Tibial nerve (tissue), 4 donors: ENCODE data around the gene SNX20. TPM values are rescaled to one million over a fixed set of nuclear protein-coding genes. Genes with fewer than 3 reads are reported as not detected.

Source experiments
- DNase-seq, 2 donors: peaks; one replicate each; pipeline ENCODE4 v3.0.0-alpha.2; 2019; ENCODE audit warnings: low spot score in 2 of 2
- H3K27ac ChIP-seq, 4 donors: fragments of 200-600 bp; sonication (generic) in 3 of 4; one replicate each; pipeline ENCODE4 v1.5.1; 2017 to 2019; ENCODE audit warnings: mild to moderate bottlenecking in 1 of 4
- H3K27me3 ChIP-seq, 2 donors: fragments of 200-600 bp; sonication (generic) in 1 of 2; one replicate each; pipeline versions ENCODE4 v1.5.1 to v1.6.0; 2017 to 2019
- H3K36me3 ChIP-seq, 3 donors: fragments of 200-600 bp; sonication (generic); one replicate each; pipeline ENCODE4 v1.5.1; 2018 to 2019
- H3K4me1 ChIP-seq, 4 donors: fragments of 200-600 bp; sonication (generic) in 3 of 4; one replicate each; pipeline ENCODE4 v1.5.1; 2017 to 2019
- H3K4me3 ChIP-seq, 4 donors: fragments of 200-600 bp; sonication (generic) in 3 of 4; one replicate each; pipeline ENCODE4 v1.5.1; 2017 to 2019; ENCODE audit warnings: mild to moderate bottlenecking in 1 of 4, moderate library complexity in 1 of 4
- H3K9me3 ChIP-seq, 4 donors: fragments of 200-600 bp; sonication (generic) in 3 of 4; one replicate each; pipeline ENCODE4 v1.5.1; 2017 to 2019
- EP300 ChIP-seq, 2 donors: sonication (generic); formaldehyde crosslinking; IDR thresholded peaks; one replicate each; pipeline ENCODE4 v1.6.1; 2017; ENCODE audit warnings: antibody characterized with exemption in 2 of 2, mild to moderate bottlenecking in 1 of 2
- POLR2A ChIP-seq, 2 donors: fragments of 450-650 bp; IDR thresholded peaks; one replicate each; pipeline ENCODE4 v1.6.1; 2017; ENCODE audit warnings: antibody characterized with exemption in 2 of 2, mild to moderate bottlenecking in 2 of 2, moderate library complexity in 2 of 2
- WGBS, 2 donors: methylation state at CpG; one replicate each; pipeline ENCODE4 v1.1.5; 2018; 5-methylcytosine and 5-hydroxymethylcytosine counted together
- total RNA-seq, 4 donors: library from RNA; depleted of rRNA; stranded (reverse); fragments of >200 nt; gene quantifications; one replicate each; pipeline ENCODE4 v1.1.0, GENCODE V29; 2016
- TF ChIP-seq, protein P1 (sequence below), 5 experiments: fragments of 200-600 bp in 3 of 5; fragments of 450-650 bp in 2 of 5; sonication (generic) in 3 of 5; IDR thresholded peaks; one replicate each; pipeline ENCODE4 v1.5.1; 2016 to 2019; ENCODE audit warnings: antibody characterized with exemption in 5 of 5, mild to moderate bottlenecking in 3 of 5, moderate library complexity in 2 of 5

Gene SNX20
- total RNA-seq, 4 donors from 2014 or later: 1.7 to 5.1 (median 2.3) TPM

- WGBS, 2 donors: 78 to 85% methylated on average over 5 of the region's 5 CpGs
- H3K4me3 ChIP-seq: no peak overlapping the region
- no peaks in the 10 kb centered on the region for H3K27me3 ChIP-seq
- TF ChIP-seq POLR2A (IDR thresholded peaks at IDR 0.05) (no peak), EP300 (IDR thresholded peaks at IDR 0.05) (no peak)
- TF ChIP-seq, protein P1, sequence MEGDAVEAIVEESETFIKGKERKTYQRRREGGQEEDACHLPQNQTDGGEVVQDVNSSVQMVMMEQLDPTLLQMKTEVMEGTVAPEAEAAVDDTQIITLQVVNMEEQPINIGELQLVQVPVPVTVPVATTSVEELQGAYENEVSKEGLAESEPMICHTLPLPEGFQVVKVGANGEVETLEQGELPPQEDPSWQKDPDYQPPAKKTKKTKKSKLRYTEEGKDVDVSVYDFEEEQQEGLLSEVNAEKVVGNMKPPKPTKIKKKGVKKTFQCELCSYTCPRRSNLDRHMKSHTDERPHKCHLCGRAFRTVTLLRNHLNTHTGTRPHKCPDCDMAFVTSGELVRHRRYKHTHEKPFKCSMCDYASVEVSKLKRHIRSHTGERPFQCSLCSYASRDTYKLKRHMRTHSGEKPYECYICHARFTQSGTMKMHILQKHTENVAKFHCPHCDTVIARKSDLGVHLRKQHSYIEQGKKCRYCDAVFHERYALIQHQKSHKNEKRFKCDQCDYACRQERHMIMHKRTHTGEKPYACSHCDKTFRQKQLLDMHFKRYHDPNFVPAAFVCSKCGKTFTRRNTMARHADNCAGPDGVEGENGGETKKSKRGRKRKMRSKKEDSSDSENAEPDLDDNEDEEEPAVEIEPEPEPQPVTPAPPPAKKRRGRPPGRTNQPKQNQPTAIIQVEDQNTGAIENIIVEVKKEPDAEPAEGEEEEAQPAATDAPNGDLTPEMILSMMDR (IDR thresholded peaks at IDR 0.05): no peak
- peaks cover 0 to 4% (median 0%) of the 10 kb centered on the region in 3 donors for H3K36me3 ChIP-seq
- H3K9me3 ChIP-seq: no peaks in the 10 kb centered on the region
- peaks cover 0 to 5% (median 0%) of the 10 kb centered on the region in 4 donors for H3K4me1 ChIP-seq
- no peak for DNase-seq
- no peak overlapping the region for H3K27ac ChIP-seq
Observed at GRCh38 chr16:50644245-50644644, 36.9 kb downstream of the SNX20 start.

DNA sequence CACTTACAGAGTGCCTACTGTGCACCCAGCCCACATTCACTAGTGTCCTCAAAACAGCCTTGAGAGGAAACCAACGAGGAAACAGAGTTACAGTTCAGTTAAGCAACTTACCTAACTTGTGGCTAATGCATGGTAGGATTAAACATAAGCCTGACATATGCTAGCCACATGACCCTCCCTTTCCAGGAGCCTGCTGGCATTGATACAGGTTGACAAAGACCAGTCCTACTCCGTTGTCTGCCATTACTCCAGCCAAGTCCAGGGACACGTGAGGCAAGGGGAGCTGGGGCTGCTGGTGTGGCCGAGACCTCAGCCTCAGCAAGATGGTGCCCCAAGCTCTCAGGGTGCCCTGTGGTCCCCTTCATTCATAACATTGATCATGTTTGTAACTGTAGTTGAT, 37.9 kb downstream of the SNX20 start:
- 66 to 92% methylated on average over 2 to 4 of the region's 4 CpGs for WGBS, 2 donors
- Histone ChIP-seq H3K27ac (no peak overlapping the region), H3K9me3 (no peaks in the 10 kb centered on the region), H3K4me1 (peaks cover 0 to 5% (median 0%) of the 10 kb centered on the region in 4 donors), H3K36me3 (no peaks in the 10 kb centered on the region), H3K27me3 (no peaks in the 10 kb centered on the region), H3K4me3 (no peak overlapping the region)
- no peak for DNase-seq
- TF ChIP-seq POLR2A (IDR thresholded peaks at IDR 0.05): no peak
- TF ChIP-seq EP300 (IDR thresholded peaks at IDR 0.05): no peak
- TF ChIP-seq, protein P1 (IDR thresholded peaks at IDR 0.05): no peak

- WGBS, 2 donors: 94 to 97% methylated on average over 5 of the region's 5 CpGs
- TF ChIP-seq EP300 (IDR thresholded peaks at IDR 0.05): no peak
- TF ChIP-seq, protein P1 (IDR thresholded peaks at IDR 0.05): no peak
- no peak for TF ChIP-seq POLR2A (IDR thresholded peaks at IDR 0.05)
- H3K4me1 ChIP-seq: peaks cover 0 to 5% (median 0%) of the 10 kb centered on the region in 4 donors
- H3K4me3 ChIP-seq: no peak overlapping the region
- H3K36me3 ChIP-seq: no peaks in the 10 kb centered on the region
- H3K27me3 ChIP-seq: no peaks in the 10 kb centered on the region
- no peak overlapping the region for H3K27ac ChIP-seq
- no peaks in the 10 kb centered on the region for H3K9me3 ChIP-seq
- no peak for DNase-seq
Observed at GRCh38 chr16:50642349-50642748, 38.8 kb downstream of the SNX20 start.

GRCh38 chr16:50641818-50642187, 39.3 kb downstream of the SNX20 start:
- H3K4me1 ChIP-seq: peaks cover 0 to 5% (median 0%) of the 10 kb centered on the region in 4 donors
- no peaks in the 10 kb centered on the region for H3K27me3 ChIP-seq
- no peaks in the 10 kb centered on the region for H3K36me3 ChIP-seq
- DNase-seq: no peak
- no peak overlapping the region for H3K27ac ChIP-seq
- WGBS, 2 donors: 91 to 94% methylated on average over 4 of the region's 4 CpGs
- no peaks in the 10 kb centered on the region for H3K9me3 ChIP-seq
- H3K4me3 ChIP-seq: no peak overlapping the region
- TF ChIP-seq, protein P1 (IDR thresholded peaks at IDR 0.05): no peak
- TF ChIP-seq EP300 (IDR thresholded peaks at IDR 0.05) (no peak), POLR2A (IDR thresholded peaks at IDR 0.05) (no peak)

GRCh38 chr16:50640919-50641817, 39.9 kb downstream of the SNX20 start:
- Histone ChIP-seq H3K4me3 (no peak overlapping the region), H3K4me1 (peaks cover 0 to 5% (median 0%) of the 10 kb centered on the region in 4 donors), H3K27ac (no peak overlapping the region), H3K9me3 (no peaks in the 10 kb centered on the region), H3K27me3 (no peaks in the 10 kb centered on the region), H3K36me3 (no peaks in the 10 kb centered on the region)
- no peak for DNase-seq
- 83 to 87% methylated on average over 13 to 15 of the region's 15 CpGs for WGBS, 2 donors
- no peak for TF ChIP-seq POLR2A (IDR thresholded peaks at IDR 0.05)
- no peak for TF ChIP-seq EP300 (IDR thresholded peaks at IDR 0.05)
- TF ChIP-seq, protein P1 (IDR thresholded peaks at IDR 0.05): no peak
